Nephron progenitor cell (in vitro differentiated cells): ENCODE measurements around the gene OR6X1.
"Not testable (repeated sequence)": the region's sequence is repeated elsewhere in the genome, so short reads cannot be mapped to it uniquely, and the experiment has no call there.

Experiments used
- DNase-seq: peaks from one replicate; pipeline ENCODE4 v3.0.0; 2021
- H3K27ac Mint-ChIP-seq: 2 replicates; pipeline ENCODE4 v1.8.0; 2021; ENCODE audit warnings: mild to moderate bottlenecking, moderate library complexity, mixed read lengths
- H3K27me3 Mint-ChIP-seq: 2 replicates; pipeline ENCODE4 v1.8.0; 2021; ENCODE audit warnings: mild to moderate bottlenecking, low read depth, mixed read lengths; ENCODE audit not compliant: poor library complexity
- H3K36me3 Mint-ChIP-seq: 2 replicates; pipeline ENCODE4 v1.8.0; 2021; ENCODE audit warnings: low read depth, mixed read lengths
- H3K4me1 Mint-ChIP-seq: 2 replicates; pipeline ENCODE4 v1.8.0; 2021; ENCODE audit warnings: mixed read lengths
- H3K4me3 Mint-ChIP-seq: 2 replicates; pipeline ENCODE4 v1.8.0; 2021; ENCODE audit warnings: mild to moderate bottlenecking, moderate library complexity, mixed read lengths
- H3K9me3 Mint-ChIP-seq: 2 replicates; pipeline ENCODE4 v1.8.0; 2021; ENCODE audit warnings: mild to moderate bottlenecking, moderate library complexity, mixed read lengths
- TF ChIP-seq, protein P1 (sequence below): fragments of 200-600 bp; sonication (generic); IDR thresholded peaks from 2 replicates; pipeline ENCODE4 v1.5.0; 2021; ENCODE audit warnings: antibody characterized with exemption

The OR6X1 gene

DNA sequence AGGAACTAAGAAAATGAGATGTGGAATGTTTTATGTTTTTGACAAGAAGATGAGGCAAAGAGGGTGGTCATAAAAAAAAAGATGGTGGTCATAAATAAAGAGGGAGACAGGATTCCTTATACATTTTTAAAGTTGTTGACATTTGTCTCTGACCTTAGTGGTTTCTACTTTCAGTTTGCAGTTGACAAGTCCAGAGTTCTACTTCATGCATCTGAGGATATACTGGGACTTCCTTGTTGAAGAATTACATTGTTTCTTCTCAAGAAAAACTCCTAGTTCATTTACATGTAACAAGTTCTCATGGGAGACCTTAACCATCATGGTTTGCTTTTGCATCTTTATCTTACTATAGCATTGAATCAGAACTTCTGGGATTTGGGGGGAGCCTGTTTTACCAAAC, 1.2 kb downstream of the OR6X1 start:
- Mint-ChIP-seq H3K36me3 (no peaks in the 10 kb centered on the region), H3K9me3 (peaks cover 8% of the 10 kb centered on the region), H3K27ac (no peak overlapping the region), H3K4me3 (no peak overlapping the region), H3K4me1 (no peaks in the 10 kb centered on the region), H3K27me3 (peaks cover 8% of the 10 kb centered on the region)
- TF ChIP-seq, protein P1, sequence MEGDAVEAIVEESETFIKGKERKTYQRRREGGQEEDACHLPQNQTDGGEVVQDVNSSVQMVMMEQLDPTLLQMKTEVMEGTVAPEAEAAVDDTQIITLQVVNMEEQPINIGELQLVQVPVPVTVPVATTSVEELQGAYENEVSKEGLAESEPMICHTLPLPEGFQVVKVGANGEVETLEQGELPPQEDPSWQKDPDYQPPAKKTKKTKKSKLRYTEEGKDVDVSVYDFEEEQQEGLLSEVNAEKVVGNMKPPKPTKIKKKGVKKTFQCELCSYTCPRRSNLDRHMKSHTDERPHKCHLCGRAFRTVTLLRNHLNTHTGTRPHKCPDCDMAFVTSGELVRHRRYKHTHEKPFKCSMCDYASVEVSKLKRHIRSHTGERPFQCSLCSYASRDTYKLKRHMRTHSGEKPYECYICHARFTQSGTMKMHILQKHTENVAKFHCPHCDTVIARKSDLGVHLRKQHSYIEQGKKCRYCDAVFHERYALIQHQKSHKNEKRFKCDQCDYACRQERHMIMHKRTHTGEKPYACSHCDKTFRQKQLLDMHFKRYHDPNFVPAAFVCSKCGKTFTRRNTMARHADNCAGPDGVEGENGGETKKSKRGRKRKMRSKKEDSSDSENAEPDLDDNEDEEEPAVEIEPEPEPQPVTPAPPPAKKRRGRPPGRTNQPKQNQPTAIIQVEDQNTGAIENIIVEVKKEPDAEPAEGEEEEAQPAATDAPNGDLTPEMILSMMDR: no peak
- DNase-seq: no peak

DNA sequence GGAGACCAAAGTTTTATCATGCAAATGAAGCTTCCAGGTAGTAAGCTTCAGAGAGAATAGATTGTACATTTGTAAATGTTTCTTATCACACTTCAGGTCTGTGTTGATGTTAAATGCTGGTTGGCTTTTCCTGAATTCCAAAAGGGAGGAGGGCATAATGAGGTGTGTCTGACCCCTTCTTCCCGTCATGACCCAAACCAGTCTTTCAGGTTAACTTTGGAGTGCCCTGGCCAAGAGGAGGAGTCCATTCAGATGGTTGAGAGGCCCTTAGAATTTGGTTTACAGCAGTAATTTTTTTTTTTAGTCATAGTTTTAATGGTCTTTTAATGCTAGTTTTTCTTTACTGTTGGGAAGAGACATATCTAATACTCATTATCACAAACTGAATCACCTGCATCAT, 2.5 kb downstream of the OR6X1 start:
- H3K4me3 Mint-ChIP-seq: no peak overlapping the region
- no peaks in the 10 kb centered on the region for H3K4me1 Mint-ChIP-seq
- no peak for DNase-seq

DNA sequence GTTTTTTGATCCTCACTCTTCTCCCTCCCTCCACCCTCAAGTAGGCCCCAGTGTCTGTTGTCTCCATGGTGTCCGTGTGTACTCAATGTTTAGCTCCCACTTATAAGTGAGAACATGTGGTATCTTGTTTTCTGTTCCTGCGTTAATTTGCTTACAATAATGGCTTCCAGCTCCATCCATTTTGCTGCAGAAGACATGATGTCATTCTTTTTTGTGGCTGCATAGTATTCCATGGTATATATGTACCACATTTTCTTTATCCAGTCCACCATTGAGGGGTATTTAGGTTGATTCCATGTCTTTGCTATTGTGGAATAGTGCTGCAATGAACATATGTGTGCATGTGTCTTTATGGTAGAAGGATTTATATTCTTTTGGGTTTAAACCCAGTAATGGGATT, 6.0 kb downstream of the OR6X1 start:
- peaks cover 13% of the 10 kb centered on the region for H3K9me3 Mint-ChIP-seq
- H3K27ac Mint-ChIP-seq, H3K4me3 Mint-ChIP-seq, H3K27me3 Mint-ChIP-seq, H3K4me1 Mint-ChIP-seq, DNase-seq, H3K36me3 Mint-ChIP-seq: not testable (repeated sequence)

More for the DNA sequence above, 2.5 kb downstream of the OR6X1 start:
- TF ChIP-seq, protein P1: no peak
- peaks cover 13% of the 10 kb centered on the region for H3K9me3 Mint-ChIP-seq
- H3K27me3 Mint-ChIP-seq: peaks cover 3% of the 10 kb centered on the region
- no peak overlapping the region for H3K27ac Mint-ChIP-seq
- no peaks in the 10 kb centered on the region for H3K36me3 Mint-ChIP-seq

DNA sequence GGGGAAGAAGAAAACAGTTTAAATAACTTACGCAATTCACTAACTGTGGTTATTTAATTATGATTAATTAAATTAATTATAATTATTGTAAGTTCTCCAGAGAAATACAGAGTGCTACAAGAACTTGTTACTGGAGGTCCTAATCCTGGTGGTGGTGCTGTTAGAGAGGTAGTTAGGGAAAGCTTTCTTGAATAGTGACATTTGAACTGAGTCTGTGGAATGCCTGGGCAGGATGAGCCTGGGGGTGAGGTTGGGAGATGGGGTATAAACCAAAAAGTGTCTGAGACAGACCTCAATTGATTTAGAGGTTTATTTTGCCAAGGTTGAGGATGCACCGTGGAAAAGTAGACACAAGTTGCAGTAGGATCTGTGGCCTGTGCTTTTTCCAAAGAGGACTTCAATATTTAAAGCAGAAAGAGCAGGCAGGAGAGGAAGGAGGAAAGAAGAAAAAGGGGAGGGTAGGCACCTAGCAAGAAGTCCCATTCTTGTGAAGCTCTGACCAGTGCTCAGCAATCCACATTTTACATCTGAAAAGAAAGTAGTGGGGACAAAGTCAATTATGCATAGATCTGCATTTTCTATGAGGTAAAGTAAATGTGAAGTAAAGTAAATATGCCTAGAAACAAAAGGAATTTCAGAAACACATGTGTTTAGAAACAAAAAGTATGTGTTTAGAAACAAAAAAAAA, 8.4 kb downstream of the OR6X1 start:
- no peak for DNase-seq
- Mint-ChIP-seq H3K27me3 (no peaks in the 10 kb centered on the region), H3K4me3 (no peak overlapping the region), H3K36me3 (no peaks in the 10 kb centered on the region), H3K4me1 (peaks cover 13% of the 10 kb centered on the region), H3K9me3 (peaks cover 13% of the 10 kb centered on the region), H3K27ac (no peak overlapping the region)
- TF ChIP-seq, protein P1: no peak

DNA sequence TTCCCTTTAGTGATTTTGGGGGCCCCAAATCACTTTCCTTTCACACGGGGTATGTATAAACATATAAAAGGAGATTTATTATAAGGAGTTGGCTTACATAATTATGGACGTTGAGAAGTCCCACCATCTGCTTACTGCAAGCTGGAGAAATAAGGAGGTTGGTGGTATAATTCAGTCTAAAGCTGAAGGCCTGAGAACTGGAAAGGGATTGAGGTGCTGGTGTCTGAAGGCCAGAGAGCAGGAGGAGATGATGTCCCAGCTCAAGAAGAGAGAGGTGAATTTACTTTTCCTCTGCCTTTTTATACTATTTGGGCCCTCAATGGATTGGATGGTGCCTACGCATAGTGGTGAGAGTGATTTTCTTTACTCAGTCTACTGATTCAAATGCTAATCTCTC, 11.6 kb downstream of the OR6X1 start:
- peaks cover 30% of the 10 kb centered on the region for H3K4me1 Mint-ChIP-seq
- peaks cover 2% of the 10 kb centered on the region for H3K27me3 Mint-ChIP-seq
- peaks cover 17% of the 10 kb centered on the region for H3K36me3 Mint-ChIP-seq
- H3K9me3 Mint-ChIP-seq: peaks cover 14% of the 10 kb centered on the region
- peak overlapping the region; percentile 86 for H3K4me3 Mint-ChIP-seq
- TF ChIP-seq, protein P1: no peak
- no peak for DNase-seq
- H3K27ac Mint-ChIP-seq: no peak overlapping the region

DNA sequence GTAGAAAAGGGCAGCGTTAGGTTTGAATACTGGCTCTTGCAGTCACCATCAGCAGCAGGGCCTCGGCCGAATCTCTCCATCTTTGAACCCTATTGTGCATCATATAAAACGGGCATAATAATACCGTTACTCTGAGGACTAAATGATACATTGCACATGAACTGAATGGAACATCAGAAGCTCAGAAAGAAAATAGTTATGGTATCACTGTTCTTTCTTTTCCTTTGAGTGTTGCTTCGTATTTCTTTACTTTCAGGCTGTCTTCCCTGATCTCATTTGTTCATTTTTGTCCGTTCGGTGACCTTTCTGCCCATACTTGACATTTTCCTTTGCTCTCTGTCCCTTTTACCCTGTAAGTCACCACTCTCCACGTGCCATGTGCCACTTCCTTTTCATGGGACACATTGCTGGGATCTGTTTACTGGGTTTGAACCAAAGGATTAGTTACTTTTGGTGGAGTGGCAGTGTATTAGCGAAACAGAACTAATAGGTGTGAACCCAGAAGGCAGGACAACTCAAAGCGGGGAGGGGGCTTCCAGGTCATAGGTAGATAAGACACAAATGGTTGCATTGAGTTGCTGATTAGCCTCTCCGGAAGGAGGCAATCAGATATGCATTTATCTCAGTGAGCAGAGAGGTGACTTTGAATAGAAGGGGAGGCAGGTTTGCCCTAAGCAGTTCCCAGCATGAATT, 12.1 kb downstream of the OR6X1 start:
- peak overlapping the region; percentile 86 for H3K4me3 Mint-ChIP-seq
- peaks cover 23% of the 10 kb centered on the region for H3K36me3 Mint-ChIP-seq
- no peak overlapping the region for H3K27ac Mint-ChIP-seq
- no peak for DNase-seq
- peaks cover 30% of the 10 kb centered on the region for H3K4me1 Mint-ChIP-seq
- TF ChIP-seq, protein P1: no peak
- peaks cover 18% of the 10 kb centered on the region for H3K9me3 Mint-ChIP-seq
- peaks cover 2% of the 10 kb centered on the region for H3K27me3 Mint-ChIP-seq
